D721Med (cell line): ENCODE measurements around the gene BCKDK.

Experiments used
- DNase-seq: peaks from one replicate; pipeline ENCODE4 v3.0.0; 2011; ENCODE audit warnings: low spot score; ENCODE audit not compliant: insufficient read length
- FAIRE-seq: peaks from 2 replicates; lab custom pipeline; 2011; peaks lifted over from hg19 to GRCh38; lab: Jason Lieb, UNC
- TF ChIP-seq, protein P1 (sequence below): IDR thresholded peaks from 2 replicates; pipeline ENCODE4 v1.5.1; 2012; ENCODE audit warnings: mild to moderate bottlenecking, control low read depth; ENCODE audit not compliant: insufficient read depth; ENCODE audit errors: missing control alignments

Gene BCKDK

GRCh38 chr16:31088459-31089183 is 19.6 kb upstream of the BCKDK start, which contains the start of gene PRSS53:
TSS of gene PRSS53 (minus strand) at chr16:31088943. CDS start at chr16:31088809, 134 bp downstream.
- no peak for FAIRE-seq
- TF ChIP-seq, protein P1, sequence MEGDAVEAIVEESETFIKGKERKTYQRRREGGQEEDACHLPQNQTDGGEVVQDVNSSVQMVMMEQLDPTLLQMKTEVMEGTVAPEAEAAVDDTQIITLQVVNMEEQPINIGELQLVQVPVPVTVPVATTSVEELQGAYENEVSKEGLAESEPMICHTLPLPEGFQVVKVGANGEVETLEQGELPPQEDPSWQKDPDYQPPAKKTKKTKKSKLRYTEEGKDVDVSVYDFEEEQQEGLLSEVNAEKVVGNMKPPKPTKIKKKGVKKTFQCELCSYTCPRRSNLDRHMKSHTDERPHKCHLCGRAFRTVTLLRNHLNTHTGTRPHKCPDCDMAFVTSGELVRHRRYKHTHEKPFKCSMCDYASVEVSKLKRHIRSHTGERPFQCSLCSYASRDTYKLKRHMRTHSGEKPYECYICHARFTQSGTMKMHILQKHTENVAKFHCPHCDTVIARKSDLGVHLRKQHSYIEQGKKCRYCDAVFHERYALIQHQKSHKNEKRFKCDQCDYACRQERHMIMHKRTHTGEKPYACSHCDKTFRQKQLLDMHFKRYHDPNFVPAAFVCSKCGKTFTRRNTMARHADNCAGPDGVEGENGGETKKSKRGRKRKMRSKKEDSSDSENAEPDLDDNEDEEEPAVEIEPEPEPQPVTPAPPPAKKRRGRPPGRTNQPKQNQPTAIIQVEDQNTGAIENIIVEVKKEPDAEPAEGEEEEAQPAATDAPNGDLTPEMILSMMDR, result no peak
- no peak for DNase-seq

DNA sequence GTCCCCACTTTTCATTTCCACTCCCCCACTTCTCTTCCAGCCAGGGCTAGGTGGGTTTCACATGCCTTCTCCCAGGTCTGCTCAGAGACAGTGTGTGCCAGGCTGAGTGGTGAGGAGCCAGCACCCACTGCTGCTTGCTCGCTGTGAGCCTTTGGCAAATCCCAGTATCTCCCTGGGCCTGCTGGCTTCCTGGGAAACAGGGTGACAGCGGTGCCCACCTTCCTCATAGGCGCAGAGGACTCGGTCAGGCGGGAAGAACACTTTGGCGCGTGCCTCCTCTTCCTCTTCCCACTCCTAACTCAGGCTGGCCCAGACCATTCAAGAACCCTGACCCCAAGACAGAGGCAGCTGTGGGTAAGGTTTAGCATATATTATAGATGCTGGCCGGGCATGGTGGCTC is 19.0 kb upstream of the BCKDK start:
- no peak for FAIRE-seq
- TF ChIP-seq, protein P1, result no peak
- DNase-seq, result no peak

GRCh38 chr16:31090540-31090939 is 17.6 kb upstream of the BCKDK start:
- no peak for DNase-seq
- TF ChIP-seq, protein P1, result no peak
- FAIRE-seq, result no peak

- no peak for FAIRE-seq
- TF ChIP-seq, protein P1, result no peak
- DNase-seq, result no peak
Measured at GRCh38 chr16:31092330-31092729, 15.9 kb upstream of the BCKDK start.

- no peak for FAIRE-seq
- no peak for DNase-seq
Measured at GRCh38 chr16:31093132-31093703, 15.0 kb upstream of the BCKDK start.

GRCh38 chr16:31094088-31094423 is 14.1 kb upstream of the BCKDK start:
- no peak for FAIRE-seq
- no peak for DNase-seq
- TF ChIP-seq, protein P1, result no peak

More at GRCh38 chr16:31093132-31093703, 15.0 kb upstream of the BCKDK start:
- TF ChIP-seq, protein P1, result no peak
